Measurements from ENCODE around the gene SUSD1. TPM values are rescaled to one million over a fixed set of nuclear protein-coding genes. Genes with fewer than 3 reads are reported as not detected.

SUSD1 gene
- total and polyA plus RNA-seq, 2 experiments from 2014 or later = 18.5 to 30.5 TPM

DNA sequence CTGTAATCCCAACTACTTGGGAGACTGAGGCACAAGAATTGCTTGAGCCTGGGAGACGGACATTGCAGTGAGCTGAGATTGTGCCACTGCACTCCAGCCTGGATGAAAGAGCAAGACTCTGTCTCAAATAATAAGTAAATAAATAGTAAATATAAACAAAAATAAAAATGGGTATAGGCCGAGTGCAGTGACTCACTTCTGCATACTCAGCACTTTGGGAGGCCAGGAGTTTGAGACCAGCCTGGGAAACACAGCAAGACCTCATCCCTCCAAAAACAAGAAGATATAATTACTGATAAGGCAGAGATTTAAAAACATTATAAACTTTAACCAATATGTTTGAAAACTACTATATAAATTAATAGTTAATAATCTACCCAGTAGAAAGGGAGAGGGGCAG, 37.8 kb upstream of the SUSD1 start:
- Histone ChIP-seq H3K9me2 (replicated peaks; ENCODE audit: insufficient read depth) (no peaks in the 10 kb centered on the region), H4K20me1 (ENCODE audit: insufficient read depth, poor library complexity, severe bottlenecking) (no peaks in the 10 kb centered on the region), H2AFZ (no peak overlapping the region), H3K27ac (no peak overlapping the region), H3K27me3 (no peaks in the 10 kb centered on the region), H3K4me1 (ENCODE audit: insufficient read depth) (no peaks in the 10 kb centered on the region), H3K79me2 (no peaks in the 10 kb centered on the region), H3K4me3 (no peak overlapping the region), H3K36me3 (replicated peaks; ENCODE audit: insufficient read depth, low read depth) (no peaks in the 10 kb centered on the region), H3K9me3 (ENCODE audit: low read depth) (peaks cover 6% of the 10 kb centered on the region), H3K4me2 (no peak overlapping the region)
- DNase-seq (ENCODE audit: low spot score) = no peak
- TF ChIP-seq EZH2phosphoT487 (IDR thresholded peaks at IDR 0.05; ENCODE audit: low read depth, severe bottlenecking, unreplicated experiment) (no peak), CTCF (IDR thresholded peaks at IDR 0.05; ENCODE audit: poor library complexity) (no peak), EZH2 (IDR thresholded peaks at IDR 0.05; ENCODE audit: borderline replicate concordance) (no peak)
- 94% methylated on average over 2 of the region's 2 CpGs for WGBS (ENCODE audit: low lambda C conversion rate, missing lambda C conversion rate)

- WGBS (ENCODE audit: low lambda C conversion rate, missing lambda C conversion rate) = 100% methylated on average over 1 of the region's 1 CpG
- Histone ChIP-seq H4K20me1 (ENCODE audit: insufficient read depth, poor library complexity, severe bottlenecking) (no peaks in the 10 kb centered on the region), H3K27ac (no peak overlapping the region), H3K27me3 (no peaks in the 10 kb centered on the region), H3K36me3 (replicated peaks; ENCODE audit: insufficient read depth, low read depth) (no peaks in the 10 kb centered on the region), H3K9me2 (replicated peaks; ENCODE audit: insufficient read depth) (no peaks in the 10 kb centered on the region), H2AFZ (no peak overlapping the region), H3K4me3 (no peak overlapping the region), H3K9me3 (ENCODE audit: low read depth) (peaks cover 13% of the 10 kb centered on the region), H3K4me1 (ENCODE audit: insufficient read depth) (no peaks in the 10 kb centered on the region), H3K79me2 (no peaks in the 10 kb centered on the region), H3K4me2 (no peak overlapping the region)
- no peak for DNase-seq (ENCODE audit: low spot score)
- no peak for TF ChIP-seq EZH2 (IDR thresholded peaks at IDR 0.05; ENCODE audit: borderline replicate concordance)
- TF ChIP-seq EZH2phosphoT487 (IDR thresholded peaks at IDR 0.05; ENCODE audit: low read depth, severe bottlenecking, unreplicated experiment) = no peak
- no peak for TF ChIP-seq CTCF (IDR thresholded peaks at IDR 0.05; ENCODE audit: poor library complexity)
Measured at GRCh38 chr9:112207451-112207850, 32.4 kb upstream of the SUSD1 start.

DNA sequence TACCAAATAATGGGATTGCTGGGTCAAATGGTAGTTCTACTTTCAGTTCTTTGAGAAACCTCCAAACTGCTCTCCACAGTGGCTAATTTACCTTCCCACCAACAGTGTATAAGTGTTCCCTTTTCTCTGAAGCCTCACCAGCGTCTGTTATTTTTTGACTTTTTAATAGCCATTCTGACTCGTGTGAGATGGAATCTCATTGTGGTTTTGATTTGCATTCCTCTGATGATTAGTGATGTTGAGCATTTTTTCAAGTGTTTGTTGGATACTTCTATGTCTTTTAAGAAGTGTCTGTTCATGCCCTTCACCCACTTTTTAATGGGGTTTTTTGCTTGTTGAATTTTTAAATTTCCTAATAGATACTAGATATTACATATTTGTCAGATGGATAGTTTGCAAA, 28.4 kb upstream of the SUSD1 start:
- WGBS (ENCODE audit: low lambda C conversion rate, missing lambda C conversion rate) = 76% methylated on average over 2 of the region's 2 CpGs
- Histone ChIP-seq H3K9me3 (ENCODE audit: low read depth) (peaks cover 10% of the 10 kb centered on the region), H3K79me2 (no peaks in the 10 kb centered on the region), H3K9me2 (replicated peaks; ENCODE audit: insufficient read depth) (no peaks in the 10 kb centered on the region), H3K36me3 (replicated peaks; ENCODE audit: insufficient read depth, low read depth) (no peaks in the 10 kb centered on the region), H3K4me3 (no peak overlapping the region), H3K27me3 (no peaks in the 10 kb centered on the region), H3K27ac (no peak overlapping the region), H3K4me2 (no peak overlapping the region), H4K20me1 (ENCODE audit: insufficient read depth, poor library complexity, severe bottlenecking) (no peaks in the 10 kb centered on the region), H2AFZ (no peak overlapping the region), H3K4me1 (ENCODE audit: insufficient read depth) (no peaks in the 10 kb centered on the region)
- no peak for DNase-seq (ENCODE audit: low spot score)
- TF ChIP-seq CTCF (IDR thresholded peaks at IDR 0.05; ENCODE audit: poor library complexity) = no peak

DNA sequence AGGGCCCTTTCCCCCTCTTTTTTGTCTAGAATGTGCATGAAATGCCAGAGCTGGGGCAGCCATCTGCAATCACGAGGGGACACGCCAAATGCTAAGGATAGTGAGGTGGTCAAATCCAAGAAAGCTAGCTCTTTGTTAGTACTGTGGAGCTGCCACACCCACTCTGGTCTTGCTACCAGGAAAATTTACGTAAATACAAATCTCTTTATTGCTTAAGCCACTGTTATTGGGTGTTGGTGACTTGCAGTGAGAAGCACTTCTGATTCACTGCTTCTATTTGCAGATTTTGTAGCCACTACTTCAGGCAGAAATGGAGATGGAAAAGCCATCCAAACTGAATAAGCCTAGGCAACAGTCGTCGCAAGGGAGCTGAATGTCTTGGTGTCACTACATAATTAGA, 25.6 kb upstream of the SUSD1 start:
- Histone ChIP-seq H3K4me1 (ENCODE audit: insufficient read depth) (no peaks in the 10 kb centered on the region), H3K4me3 (no peak overlapping the region), H3K36me3 (replicated peaks; ENCODE audit: insufficient read depth, low read depth) (no peaks in the 10 kb centered on the region), H3K9me3 (ENCODE audit: low read depth) (no peaks in the 10 kb centered on the region), H3K27ac (no peak overlapping the region), H4K20me1 (ENCODE audit: insufficient read depth, poor library complexity, severe bottlenecking) (no peaks in the 10 kb centered on the region), H3K4me2 (no peak overlapping the region), H3K9me2 (replicated peaks; ENCODE audit: insufficient read depth) (no peaks in the 10 kb centered on the region), H3K79me2 (no peaks in the 10 kb centered on the region), H2AFZ (no peak overlapping the region), H3K27me3 (no peaks in the 10 kb centered on the region)
- DNase-seq (ENCODE audit: low spot score) = no peak
- no peak for TF ChIP-seq EZH2phosphoT487 (IDR thresholded peaks at IDR 0.05; ENCODE audit: low read depth, severe bottlenecking, unreplicated experiment)
- no peak for TF ChIP-seq CTCF (IDR thresholded peaks at IDR 0.05; ENCODE audit: poor library complexity)
- TF ChIP-seq EZH2 (IDR thresholded peaks at IDR 0.05; ENCODE audit: borderline replicate concordance) = no peak
- 86% methylated on average over 5 of the region's 5 CpGs for WGBS (ENCODE audit: low lambda C conversion rate, missing lambda C conversion rate)
